NCI-H2196 (cell line): Measurements from ENCODE around the gene ARHGAP42.
"Not testable (repeated sequence)": the region's sequence is repeated elsewhere in the genome, so short reads cannot be mapped to it uniquely, and the experiment has no call there.

Experiments
- DNase-seq: peaks from one replicate; lab custom pipeline; 2025; ENCODE audit not compliant: unreplicated experiment; lab: John Stamatoyannopoulos, UW

Gene ARHGAP42

DNA sequence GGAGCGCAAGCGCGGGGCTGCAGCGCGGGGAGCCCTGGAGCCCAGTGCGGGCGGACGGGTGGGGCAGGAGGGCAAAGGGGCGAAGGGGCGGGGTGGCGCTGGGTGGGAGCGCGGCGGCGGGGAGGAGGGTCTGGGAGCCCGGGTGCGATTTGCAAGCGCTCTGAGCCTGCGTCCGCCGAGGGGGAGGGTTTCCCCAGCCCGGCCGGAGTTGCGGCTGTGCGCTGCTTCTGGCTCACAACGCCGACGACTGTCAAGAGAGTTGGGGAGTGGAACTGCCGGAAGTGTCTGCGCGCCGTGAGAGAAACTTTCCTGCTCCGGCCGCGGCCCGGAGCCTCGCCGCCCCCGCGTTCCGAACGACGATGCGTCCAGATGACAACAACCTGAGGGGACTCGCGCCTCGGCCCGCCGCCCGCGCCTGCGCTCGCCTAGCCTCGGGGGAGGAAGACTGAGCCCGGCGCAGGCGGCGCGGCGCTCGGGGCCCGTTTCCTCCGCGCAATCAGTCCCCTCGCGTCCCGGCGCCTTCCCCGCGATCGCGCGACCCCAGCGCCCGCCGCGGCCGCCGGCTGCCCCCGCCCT is at the start of gene ARHGAP42:
Gene ARHGAP42, plus strand, starts transcription at position 235 of the 576 bp plus-strand sequence. CDS start 391 bp downstream, outside the sequence.
- no peak for DNase-seq

DNA sequence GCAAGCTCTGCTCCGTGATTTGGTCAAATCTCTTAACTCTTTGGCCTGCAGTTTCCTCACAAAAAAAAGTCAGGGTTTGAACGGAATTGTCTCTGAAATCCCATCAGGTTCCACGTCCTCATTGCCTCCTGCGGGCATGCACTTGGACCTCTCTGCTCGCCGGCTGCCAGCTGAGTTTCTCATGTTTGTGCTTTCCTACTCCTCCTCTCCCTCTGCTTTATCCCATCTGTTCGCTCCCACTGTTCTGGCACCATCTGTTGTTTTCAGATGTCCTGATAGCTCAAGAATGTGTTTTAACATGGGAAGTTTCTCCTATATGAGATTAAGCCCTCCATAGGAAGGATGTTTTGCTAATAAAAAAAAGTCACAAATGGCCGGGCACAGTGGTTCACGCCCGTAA is 49.4 kb upstream of the ARHGAP42 start:
- no peak for DNase-seq

DNA sequence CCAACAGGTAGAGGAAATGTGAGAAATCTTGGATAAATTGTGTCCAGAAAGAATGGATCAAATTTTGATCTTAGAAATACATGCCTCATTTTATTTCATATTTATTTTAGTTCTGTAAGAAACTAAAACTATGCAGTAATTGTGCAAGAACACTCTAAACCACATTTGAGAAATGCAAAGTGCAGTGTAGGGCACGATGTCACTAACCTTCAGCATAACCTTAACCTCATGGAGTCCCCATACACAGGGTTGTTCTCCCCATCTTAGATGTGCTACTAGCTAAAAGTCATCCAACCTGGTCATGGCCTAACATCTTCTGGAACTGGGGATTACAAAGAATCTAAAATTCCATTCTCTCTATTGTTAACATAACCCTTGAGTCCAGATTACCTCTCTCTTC is 48.4 kb upstream of the ARHGAP42 start:
- no peak for DNase-seq

DNA sequence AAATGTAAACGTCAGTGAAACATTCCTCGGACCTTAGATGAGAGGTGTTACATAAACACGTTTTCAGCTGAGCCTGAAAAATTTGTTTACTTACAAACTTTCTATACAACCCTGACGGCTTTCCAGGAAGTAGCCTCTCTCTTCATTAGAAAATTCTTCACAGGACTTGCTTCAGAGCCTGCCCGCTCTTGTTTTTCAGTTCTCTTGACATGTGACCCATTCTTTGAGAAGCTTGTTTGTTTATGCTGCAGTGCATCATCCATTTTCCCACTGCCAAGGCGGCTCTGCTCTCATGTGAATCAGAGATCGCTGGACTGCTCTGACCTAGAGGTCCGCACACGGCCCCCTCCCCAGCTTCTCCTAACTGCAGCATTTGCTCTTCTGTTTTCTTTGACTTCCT is 47.9 kb upstream of the ARHGAP42 start:
- DNase-seq, result no peak

DNA sequence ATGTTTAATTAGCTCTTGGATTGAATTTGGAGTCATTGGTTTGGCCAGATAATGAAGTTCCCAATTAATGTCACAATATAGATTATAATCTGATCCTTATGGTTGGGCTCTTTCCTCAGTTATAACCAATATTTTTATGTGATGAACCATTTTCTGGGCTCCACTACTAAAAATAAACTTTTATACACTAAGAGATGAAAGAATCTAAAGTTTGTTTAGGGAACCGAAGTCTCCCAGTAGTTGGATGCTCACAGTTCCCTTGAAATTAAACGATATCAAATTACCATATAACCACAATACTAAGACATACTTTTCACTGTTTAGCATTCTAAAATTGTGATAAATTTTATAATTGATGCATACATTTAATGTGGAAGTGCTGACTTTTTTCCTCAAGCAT is 47.0 kb upstream of the ARHGAP42 start:
- DNase-seq, result no peak

DNA sequence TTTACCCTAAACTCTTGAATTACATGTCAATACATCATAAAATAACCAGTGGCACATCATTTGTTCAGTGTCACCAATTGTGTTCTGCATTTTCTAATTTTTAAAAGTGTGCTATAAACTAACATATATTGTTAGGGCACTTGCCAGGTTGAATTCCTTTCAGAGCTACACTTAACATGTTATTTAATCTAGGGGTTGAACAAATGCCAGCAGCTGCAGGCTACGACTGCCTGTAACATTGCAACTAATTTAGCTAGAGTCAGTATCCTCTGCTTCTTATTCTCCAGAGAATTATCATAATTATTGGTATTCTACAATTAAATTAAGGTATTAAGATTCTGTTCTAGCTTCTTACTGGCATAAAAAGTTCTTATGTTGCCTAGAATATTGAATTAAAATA is 46.4 kb upstream of the ARHGAP42 start:
- no peak for DNase-seq

DNA sequence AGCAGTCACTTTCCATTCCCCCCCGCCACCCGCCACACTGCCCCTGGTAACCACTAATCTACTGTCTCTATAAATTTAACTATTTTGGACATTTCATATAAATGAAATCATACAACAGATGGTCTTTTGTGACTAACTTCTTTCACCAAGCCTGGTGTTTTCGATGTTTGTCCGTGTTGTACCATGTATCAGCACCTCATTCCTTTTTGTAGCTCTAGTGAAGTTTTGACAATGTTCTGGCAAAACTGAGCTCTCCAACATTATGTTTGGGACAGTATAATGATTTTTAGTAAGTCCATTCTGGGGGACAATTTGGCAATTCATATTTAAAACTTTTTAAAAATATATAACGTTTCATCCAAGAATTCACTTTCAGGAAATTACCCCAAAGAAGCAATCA is 45.6 kb upstream of the ARHGAP42 start:
- DNase-seq, result no peak

DNA sequence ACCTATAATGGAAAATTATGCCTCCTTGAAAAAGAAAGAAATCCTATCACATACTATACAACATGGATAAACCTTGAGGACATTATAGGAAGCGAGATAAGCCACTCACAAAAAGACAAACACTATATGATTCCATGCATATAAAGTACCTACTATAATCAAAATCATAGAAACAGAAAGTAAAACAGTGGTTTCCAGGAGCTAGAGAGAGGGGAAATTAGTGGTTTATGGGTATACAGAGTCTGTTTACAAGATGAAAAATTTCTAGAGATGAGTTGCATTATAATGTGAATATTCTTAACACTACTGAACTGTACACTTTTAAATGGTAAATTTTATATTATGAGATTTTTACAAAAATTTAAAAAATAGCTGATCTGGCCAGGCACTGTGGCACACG is 40.5 kb upstream of the ARHGAP42 start:
- no peak for DNase-seq

- DNase-seq, result no peak
Measured at GRCh38 chr11:100647861-100648260, 39.2 kb upstream of the ARHGAP42 start.

- no peak for DNase-seq
Measured at GRCh38 chr11:100663583-100663982, 23.5 kb upstream of the ARHGAP42 start.

GRCh38 chr11:100663996-100664395 is 23.1 kb upstream of the ARHGAP42 start:
- DNase-seq, result no peak

GRCh38 chr11:100666816-100667215 is 20.3 kb upstream of the ARHGAP42 start:
- DNase-seq, result not testable (repeated sequence)

DNA sequence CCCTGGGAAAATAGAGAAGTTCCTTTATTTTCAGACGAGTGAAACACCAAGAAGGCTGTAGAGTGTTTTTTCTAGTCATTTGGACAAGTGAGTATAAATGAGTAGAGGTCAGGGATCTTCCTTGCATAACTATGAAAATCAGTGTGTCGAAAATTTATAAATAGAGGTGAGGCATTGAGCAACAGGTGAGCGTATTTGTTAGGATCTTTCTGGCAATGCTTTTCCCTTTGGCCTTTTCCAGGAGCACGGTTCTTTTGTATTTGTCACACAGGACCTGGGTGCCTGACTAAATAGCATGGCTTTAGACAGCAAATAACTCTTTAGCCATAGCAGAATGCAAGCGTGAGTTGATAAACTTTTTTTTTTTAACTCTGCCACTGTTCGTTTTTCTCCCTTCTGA is 19.6 kb upstream of the ARHGAP42 start:
- DNase-seq, result no peak

GRCh38 chr11:100670140-100670539 is 16.9 kb upstream of the ARHGAP42 start:
- DNase-seq, result no peak

DNA sequence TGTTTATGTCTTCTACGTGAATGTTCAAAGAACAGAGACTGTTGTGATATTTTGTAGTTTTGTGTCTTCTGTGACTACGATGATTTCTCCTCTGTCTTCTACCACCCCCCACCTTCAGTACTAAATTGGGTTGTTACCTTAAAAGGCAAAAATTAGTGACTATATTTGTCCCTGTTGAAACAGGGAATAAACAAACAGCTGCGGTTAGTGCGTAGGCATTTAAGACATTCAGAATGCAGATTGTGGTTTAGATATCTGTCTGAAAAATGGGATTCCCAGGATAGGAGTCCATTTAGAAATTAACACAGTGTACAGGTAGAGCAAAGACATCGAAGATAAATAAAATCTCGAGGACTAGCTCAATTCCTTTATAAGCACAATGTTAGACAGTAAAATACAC is 15.6 kb upstream of the ARHGAP42 start:
- DNase-seq, result no peak

DNA sequence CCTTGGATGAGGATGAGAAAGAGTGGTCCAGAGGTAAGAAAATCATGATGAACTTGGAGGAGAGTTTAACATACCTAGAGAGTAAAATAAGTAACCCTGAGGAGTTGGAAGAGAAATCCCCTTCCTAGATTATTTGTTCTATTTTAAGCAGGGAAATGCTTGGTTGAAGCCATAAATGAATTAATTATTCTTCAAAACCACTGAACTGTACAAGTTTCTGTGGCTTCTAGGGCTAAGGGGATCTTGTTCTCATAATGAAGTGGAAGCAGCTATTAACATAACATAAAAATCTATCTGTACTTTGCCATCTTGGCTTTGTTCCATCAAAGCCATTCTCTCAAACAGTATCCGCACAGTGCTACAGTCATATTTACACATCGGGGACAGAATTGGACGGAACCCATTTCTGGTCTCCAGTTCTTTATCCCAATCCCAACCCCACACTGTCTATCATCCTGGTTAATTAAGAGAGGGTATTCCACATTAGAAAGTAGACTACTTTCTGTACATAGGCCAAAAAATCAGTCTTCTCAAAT is 14.5 kb upstream of the ARHGAP42 start:
- no peak for DNase-seq

GRCh38 chr11:100673063-100673462 is 14.0 kb upstream of the ARHGAP42 start:
- no peak for DNase-seq

DNA sequence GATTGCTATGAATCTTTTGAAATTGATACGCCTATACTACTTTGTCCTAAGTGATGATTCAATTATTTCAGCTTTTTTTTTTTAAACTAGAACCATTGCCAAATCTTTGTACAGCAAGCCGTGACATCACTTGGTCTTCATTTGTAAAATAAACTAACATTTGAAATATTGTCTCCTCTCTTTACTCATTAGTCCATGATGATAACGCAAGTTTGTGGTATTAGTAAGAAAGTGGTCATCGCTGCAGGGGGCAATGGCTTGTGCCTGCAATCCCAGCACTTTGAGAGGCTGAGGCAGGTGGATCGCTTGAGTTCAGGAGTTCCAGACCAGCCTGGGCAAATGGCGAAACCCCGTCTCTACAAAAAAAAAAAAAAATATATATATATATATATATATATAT is 12.9 kb upstream of the ARHGAP42 start:
- DNase-seq, result no peak

- no peak for DNase-seq
Measured at GRCh38 chr11:100675115-100675650, 11.9 kb upstream of the ARHGAP42 start.

DNA sequence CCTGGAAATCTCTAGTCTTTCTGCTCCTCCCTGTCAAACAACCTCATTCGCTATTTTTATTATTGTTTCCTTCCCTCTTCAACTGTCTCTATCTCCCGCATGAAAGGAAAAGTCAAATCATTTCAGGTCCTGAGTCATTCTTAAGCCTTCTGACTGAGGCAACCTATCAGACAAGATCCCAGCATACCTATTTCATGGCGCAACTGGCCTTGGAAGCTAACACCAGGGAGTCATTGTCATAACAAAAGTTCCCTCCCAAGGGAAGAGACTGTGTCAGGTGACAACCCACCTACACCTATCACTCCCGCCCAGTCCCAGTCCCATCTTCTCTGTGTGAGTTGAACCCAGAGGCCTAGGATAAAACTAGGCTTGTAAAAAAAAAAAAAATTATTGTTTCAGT is 10.2 kb upstream of the ARHGAP42 start:
- no peak for DNase-seq

DNA sequence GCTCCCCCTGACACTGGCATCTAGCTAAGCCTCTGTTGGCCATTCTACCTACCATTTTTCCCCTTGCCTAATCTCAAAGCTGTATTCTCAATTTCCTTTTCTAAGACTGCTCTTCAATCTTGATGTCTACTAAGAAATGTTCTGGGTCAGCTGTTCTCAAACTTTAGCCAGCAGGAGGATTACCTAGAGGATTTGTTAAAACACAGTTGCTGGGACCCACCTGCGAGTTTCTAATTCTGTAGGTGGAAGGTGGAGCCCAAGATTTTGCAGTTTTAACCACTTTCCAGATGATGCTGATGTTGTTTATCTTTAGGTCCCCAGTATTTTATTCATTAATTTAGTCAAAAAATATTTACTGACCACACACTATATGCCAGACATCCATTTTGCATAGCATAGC is 9.3 kb upstream of the ARHGAP42 start:
- no peak for DNase-seq

DNA sequence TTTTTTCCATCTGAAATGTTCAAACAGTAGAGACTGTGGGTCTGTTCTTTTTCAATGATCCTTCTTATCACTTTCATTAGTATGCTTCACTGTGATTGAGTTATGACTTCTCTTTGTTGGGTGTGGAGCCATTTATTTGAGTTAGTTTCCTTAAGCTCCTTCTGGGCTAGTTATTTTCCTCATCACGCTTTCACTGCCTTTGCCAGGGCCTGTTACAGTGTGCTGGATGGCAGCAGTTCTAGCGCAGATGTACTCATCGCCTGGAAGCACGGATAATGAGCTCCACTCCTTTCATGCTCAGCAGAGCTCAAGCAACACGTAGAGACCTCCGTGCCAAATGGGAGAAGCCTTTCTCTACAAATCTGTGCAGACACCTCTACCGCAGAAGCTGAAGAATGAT is 7.0 kb upstream of the ARHGAP42 start:
- no peak for DNase-seq

GRCh38 chr11:100681064-100681502 is 6.0 kb upstream of the ARHGAP42 start:
- DNase-seq, result no peak
